HG03159 (cell line): Measurements from ENCODE around the gene ZNF396.

Experiments
- ATAC-seq: cut with Tn5 transposase; IDR thresholded peaks from one replicate; pipeline ENCODE4 v1.9.1; 2021; ENCODE audit warnings: mild to moderate bottlenecking, moderate library complexity; ENCODE audit not compliant: unreplicated experiment

ZNF396 gene

GRCh38 chr18:35343488-35343935 is 33.6 kb downstream of the ZNF396 start:
- ATAC-seq = no peak

- ATAC-seq = no peak
Observed at GRCh38 chr18:35337286-35337685, 39.9 kb downstream of the ZNF396 start.

DNA sequence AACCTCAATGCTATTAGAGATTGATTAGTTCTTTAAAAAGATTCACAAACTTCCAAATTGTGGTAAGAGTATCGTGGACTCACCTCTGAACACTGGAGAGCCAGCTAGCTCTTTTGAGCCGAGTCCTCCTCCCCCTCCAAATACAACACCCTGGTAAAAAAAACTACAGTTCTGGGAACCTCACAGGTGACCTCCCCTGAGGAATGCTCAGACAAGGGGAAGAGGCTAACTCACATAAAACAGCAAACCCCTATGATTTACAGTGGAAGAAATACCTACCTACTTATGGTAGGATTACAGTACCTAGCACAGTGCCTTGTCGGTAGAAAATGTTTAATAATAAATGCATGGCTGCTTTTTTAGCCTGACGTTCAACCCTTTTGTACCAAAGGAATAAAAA is 41.3 kb downstream of the ZNF396 start:
- no peak for ATAC-seq

DNA sequence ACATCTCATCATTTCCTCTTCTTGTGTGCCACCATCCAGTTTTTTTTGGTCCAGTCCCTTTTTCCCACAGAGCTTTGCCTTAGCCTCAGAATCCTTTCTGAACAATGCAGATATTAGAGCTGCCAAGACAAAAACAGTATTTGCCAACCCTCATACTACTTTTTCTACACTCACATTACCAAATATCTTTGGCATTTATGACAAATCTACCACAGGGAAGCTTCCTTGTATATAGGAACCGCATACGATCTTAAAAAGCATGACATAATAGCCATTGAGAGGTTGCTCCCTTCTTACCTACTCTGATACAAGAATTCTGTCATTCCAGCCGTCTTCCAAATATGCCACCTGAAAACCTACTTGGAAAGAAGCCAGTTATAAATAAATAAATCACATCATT is 42.3 kb downstream of the ZNF396 start:
- no peak for ATAC-seq

DNA sequence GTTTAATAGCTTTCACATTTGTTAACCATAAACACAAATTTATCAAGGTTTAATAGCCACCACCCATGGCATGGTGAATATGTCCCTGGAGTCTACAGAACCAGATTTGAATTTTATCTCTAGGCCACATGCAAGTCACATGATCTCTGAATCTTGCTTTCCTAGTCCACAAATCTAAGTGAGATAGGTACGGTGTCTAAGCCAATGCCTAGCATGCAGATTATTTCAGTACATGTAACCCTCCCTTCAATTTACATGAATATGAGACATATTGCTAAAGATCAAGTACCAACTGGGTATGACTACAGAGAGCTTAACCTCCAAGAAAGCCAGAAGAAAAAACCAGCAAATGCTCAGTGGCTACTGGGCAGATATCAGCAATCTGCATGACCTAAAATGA is 42.9 kb downstream of the ZNF396 start:
- no peak for ATAC-seq

DNA sequence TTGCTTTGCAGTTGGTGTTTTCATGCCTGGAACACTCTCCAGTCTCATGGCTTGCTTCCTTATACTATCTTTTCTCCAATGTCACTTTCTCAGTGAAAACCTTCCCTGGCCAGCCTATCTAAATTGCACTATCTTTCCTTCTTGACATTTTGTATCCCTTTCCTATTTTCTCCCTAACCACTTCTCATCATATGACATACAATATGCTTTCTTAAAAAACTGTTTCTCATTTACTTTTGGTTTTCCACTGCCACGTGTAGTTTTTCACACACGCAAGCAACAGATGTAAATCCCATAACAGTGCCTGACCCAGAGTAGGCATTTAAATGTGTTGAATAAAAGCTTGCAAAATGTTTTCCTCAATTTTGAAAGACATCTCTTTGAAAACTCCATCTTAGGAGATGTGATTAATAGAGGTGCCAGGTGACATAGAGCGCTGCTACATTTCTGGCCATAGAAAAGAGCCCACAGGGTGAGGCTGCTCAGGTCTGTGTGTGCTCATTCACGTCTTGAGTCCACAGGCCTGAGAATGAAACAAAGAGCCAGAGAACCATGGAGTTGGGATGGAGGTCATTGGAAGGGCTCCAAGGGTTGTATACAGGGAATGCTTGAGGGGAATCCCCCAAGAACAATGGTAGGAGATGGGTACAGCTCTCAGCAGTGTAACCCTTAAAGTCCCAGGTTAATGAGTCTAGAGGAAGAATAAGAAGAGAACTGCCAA is 45.6 kb downstream of the ZNF396 start:
- no peak for ATAC-seq

- ATAC-seq = no peak
Observed at GRCh38 chr18:35328868-35329267, 48.3 kb downstream of the ZNF396 start.

- no peak for ATAC-seq
Observed at GRCh38 chr18:35326695-35327387, 50.3 kb downstream of the ZNF396 start.

- ATAC-seq = no peak
Observed at GRCh38 chr18:35324926-35325655, 52.0 kb downstream of the ZNF396 start.

DNA sequence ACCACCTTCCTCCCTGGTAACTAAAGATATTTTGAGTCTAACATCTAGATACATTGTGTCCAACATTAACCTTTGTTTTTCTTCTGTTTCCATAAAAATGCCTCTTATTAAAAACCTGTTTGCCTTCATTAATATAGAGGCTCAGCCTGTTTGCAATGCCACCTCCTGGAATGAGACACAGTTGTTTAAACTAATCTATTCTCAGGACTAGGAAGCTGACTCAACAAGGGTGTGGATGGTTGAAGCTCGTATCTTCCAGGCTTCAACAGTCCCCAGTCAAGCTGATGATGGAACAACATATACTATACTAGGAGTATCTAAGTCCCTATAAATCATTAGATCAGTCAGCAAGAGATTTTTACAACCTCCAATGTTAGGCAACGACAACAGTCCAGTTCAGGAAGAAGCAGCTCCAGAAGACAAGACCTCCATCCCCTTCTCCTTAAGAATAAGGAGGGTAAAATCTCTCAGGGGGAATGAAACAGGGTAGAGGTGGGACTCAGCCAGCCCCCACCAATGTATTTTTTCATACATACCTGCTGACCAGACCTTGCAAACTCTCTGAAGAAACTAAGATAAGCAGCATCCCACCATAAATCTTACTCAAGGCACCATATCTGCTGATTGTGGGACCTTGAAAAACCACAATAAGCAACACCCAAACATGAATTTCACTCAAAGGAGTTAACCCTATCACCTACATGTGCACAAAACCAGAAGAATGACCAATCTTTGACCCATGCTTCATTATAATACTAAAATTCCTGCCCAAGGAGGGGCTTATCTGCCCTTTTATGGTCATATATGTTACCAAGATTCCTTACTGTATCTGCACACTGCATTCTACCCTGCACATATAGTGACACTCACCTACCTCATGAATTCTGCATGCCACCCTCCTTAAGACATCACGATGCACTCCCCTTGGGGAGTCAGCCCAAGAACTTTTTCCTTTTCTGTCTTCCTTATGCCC is 54.4 kb downstream of the ZNF396 start:
- ATAC-seq = no peak
